NCI-H524 treated with DMSO at 0.1 percent for 48 hours (cell line): ENCODE measurements around the gene CALM3.
"Not testable (repeated sequence)": the region's sequence is repeated elsewhere in the genome, so short reads cannot be mapped to it uniquely, and the experiment has no call there.

Experiments used
- DNase-seq: peaks from one replicate; lab custom pipeline; 2025; lab: John Stamatoyannopoulos, UW

The CALM3 gene

DNA sequence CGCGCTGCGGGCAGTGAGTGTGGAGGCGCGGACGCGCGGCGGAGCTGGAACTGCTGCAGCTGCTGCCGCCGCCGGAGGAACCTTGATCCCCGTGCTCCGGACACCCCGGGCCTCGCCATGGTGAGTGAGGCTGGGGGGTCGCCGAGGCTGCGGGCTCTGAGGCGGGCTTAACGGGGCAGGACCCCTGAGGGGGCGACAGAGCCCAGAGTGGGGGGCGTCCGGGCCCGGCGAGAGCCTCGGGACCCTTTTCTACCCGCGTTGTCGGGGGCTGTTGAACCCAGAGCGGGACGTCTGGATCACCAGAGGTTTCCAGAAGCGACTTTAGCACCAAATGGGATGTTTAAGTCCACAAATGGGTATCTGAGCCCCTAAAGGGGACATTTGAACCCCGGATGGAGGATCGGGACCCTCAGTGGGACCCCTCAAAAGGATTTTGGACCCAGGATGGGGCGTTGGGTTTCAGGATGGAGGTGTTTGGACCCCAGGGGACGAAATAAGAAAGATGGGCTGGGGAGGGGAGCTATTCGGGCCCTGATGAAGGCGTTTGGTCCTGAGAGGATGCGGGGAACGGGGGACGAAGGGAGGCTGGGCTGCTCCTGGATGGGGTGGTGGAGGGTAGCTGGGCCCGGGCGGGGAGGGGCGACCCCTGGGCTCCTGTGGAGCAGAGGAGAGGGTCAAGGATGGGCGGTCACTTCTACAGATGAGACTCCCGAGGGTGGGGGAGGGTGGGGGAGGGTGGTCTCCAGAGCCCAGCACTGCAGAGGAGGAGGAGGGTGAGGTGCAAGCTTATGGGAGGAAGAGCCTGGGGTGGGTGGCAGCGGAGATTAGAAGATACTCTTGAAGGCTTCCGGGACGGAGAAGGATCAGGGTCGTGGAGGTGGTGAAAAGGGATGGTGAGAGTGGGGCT lies at the start of gene CALM3:
CALM3 (plus strand) TSS at position 13 of the 907 bp plus-strand sequence; CDS start at position 118, 105 bp downstream.
- DNase-seq: no peak

DNA sequence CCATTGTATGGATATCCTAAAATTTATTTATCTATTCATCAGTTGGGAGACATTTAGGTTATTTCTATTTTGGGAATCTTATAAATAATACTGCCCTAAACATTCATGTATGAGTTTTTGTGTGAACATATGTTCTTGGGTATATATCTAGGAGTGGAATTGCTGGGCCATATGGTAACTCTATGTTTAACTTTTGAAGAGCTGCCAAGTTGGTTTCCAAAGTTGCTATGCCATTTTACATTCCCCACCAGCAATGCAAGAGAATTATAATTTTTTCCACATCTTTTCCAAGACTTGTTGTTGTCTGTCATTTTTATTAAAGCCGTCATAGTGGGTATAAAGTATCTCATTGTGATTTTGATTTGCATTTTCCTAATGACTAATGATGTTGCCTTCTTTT lies 48.2 kb upstream of the CALM3 start:
- DNase-seq: no peak

DNA sequence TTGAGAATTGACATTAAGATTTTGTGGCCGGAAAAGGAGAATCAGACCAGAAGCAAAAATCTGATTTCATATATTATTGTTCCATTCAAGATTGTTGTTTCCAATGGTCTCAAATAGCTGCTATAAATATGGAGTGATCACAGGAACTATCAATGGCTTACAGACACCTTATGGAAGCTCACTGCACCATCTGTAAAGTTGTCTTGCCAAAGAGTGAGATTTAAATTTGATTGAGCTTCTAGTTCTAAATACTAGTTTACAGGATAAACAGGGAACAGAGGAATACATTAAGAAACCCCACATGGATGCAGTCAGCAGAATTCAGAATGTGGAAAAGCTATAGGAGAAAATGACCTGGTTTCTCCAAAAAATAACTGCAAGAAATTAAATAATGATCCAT lies 47.0 kb upstream of the CALM3 start:
- no peak for DNase-seq

DNA sequence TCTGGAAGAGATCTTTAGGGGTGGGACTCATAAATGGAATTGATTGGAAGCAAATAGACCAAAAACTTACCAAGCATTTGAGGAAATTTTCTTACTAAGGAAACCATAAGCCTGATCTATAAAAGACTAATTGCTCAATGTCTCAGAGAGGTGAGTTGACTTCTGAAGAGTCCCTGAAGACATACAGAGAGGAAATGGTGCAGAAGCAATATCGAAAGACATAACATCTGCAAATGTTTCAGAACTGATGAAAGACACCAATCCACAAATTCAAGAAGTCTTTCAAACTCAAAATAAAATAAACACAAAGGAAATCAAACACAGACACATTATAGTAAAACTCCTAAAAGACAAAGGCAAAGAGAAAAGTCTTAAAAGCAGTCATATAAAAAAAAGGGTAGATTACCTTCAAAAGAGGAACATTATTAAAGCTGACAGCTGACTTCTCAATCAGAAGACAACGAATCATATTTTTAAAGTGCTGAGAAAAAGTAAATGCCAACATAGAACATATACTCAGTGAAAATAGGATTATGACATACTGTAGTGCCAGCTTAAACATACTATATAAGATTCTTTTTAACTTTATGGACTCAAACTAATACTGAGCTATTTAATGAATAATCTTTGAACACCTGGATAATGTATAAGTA lies 45.4 kb upstream of the CALM3 start:
- DNase-seq: no peak

DNA sequence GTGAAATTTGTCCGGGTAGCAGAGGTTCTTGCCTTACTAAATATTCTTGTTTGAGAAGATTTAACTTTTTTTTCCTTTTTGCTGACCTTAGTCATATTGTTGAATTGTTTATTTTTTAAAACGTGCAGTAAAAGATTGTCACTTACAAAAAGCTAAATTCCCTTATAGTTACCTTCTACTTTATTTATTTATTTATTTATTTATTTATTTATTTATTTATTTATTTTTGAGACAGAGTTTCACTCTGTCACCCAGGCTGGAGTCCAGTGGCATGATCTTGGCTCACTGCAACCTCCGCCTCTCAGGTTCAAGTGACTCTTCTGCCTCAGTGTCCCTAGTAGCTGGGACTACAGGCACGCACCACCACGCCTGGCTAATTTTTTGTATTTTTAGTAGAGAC lies 44.7 kb upstream of the CALM3 start:
- not testable (repeated sequence) for DNase-seq

DNA sequence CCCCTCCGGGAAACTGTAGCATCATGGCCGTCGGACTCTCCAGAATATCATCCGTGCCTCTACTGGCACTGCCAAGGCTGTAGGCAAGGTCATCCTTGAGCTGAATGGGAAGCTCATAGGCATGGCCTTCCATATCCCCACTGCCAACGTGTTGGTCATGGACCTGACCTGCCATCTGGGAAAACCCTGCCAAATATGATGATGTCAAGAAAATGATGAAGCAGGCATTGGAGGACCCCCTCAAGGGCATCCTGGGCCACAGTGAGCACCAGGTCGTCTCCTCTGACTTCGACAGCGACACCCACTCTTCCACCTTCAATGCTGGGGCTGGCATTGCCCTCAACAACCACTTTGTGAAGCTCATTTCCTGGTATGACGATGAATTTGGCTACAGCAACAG lies 41.9 kb upstream of the CALM3 start:
- no peak for DNase-seq

DNA sequence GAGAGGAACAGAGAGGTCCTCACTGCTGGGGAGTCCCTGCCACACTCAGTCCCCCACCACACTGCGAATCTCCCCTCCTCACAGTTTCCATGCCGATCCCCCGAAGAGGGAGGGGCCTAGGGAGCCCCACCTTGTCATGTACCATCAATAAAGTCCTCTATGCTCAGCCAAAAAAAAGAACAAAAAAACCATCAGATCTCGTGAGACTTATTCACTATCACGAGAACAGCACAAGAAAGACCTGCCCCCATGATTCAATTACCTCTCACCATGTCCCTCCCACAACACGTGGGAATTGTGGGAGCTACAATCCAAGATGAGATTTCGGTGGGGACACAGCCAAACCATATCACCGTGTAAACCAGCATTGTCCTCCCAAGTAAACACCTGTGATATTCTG lies 41.5 kb upstream of the CALM3 start:
- DNase-seq: not testable (repeated sequence)

DNA sequence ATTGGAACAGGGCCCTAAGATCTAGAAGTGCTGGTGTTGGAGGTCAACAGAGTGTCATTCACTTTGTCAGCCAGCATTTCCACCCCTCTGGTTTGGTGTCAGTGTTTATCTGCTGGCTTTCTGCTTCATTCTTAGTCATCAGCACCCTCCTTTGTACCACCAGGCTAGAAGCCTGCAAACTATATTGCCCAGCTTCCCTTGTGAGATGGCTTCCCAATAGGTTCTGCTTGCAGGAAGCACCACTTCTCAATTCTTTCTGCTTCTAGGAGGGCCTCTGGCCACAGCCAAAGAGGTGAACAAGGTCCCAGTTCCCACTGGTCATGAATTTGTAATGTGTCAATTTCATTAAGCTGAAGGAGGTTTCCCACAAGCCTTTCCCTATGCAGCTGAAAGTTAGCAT lies 36.4 kb upstream of the CALM3 start:
- DNase-seq: no peak

DNA sequence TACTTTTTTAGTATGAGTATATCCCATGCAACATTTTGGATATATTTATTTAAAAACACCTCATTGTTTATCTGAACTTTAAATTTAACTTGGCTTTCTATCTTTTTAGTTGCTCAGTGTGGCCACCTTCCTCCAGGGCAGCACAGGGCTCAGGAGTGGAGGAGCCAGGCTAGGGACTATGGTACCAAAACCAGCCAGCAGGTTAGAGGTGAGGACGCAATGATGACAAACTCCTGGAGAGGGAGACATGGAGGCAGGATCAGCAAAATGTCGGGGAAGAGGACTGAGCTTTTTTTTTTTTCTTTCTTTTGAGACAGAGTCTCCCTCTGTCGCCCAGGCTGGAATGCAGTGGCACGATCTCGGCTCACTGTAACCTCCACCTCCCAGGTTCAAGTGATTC lies 29.6 kb upstream of the CALM3 start:
- DNase-seq: no peak

DNA sequence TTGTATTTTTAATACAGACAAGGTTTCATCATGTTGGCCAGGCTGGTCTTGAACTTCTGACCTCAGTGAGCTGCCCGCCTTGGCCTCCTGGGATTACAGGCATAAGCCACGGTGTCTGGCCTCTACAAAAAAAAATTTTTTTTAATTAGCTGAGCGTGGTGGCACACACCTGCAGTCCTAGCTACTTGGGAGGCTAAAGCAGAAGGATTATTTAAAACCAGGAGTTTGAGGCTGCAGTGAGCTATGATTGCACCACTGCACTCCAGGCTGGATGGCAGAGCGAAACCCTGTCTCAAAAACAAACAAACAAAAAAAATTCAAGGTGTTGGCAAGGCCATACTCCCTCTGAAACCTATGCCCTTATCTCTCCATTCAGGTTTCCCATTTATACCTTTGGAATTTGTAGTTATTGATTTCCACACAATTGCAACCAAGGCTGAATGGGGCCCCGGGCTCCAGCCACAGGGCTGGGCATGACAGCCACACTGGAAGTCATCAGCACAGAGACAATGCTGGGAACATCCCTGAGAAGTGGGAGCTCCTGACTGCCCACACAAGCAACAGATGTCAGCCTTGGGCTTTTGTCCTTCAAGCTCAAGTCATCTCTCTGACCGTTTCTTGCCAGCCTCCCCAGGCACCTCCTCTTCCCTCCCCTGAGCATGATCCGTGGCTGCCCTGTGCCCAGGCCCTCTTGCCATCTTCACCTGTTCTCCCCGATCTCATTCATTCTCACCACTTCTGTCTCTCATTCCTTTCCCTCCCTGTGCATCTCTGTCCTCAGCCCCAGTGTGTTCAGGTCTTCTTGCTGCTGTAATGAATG lies 27.2 kb upstream of the CALM3 start:
- no peak for DNase-seq

DNA sequence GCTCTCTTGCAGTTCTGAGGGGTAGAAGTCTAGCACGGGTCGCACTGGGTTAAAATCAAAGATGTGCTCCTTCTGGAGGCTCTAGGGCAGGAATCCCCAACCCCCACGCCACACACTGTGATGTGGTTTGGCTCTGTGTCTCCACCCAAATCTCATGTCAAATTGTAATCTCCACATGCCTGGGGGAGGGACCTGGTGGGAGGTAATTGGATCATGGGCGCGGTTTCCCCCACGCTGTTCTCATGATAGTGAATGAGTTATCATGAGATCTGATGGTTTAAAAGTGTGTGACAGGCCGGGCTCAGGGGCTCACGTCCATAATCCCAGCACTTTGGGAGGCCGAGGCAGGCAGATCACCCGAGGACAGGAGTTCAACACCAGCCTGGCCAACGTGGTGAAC lies 26.6 kb upstream of the CALM3 start:
- DNase-seq: no peak

DNA sequence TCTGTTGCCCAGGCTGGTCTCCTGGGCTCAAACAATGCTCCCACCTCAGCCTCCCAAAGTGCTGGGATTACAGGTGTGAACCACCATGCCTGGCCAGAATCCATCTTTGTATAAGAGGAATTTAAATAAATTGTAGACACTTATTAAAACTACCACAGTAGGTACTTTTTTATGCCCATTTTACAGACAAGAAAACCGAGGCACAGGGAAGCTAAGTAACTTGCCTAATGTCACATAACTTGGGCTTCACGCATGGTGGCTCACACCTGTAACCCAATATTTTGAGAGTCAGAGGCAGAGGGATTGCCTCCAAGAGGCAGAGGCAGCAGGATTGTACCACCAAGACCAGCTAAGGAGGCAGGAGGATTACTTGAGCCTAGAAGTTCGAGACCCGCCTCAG lies 22.7 kb upstream of the CALM3 start:
- no peak for DNase-seq

DNA sequence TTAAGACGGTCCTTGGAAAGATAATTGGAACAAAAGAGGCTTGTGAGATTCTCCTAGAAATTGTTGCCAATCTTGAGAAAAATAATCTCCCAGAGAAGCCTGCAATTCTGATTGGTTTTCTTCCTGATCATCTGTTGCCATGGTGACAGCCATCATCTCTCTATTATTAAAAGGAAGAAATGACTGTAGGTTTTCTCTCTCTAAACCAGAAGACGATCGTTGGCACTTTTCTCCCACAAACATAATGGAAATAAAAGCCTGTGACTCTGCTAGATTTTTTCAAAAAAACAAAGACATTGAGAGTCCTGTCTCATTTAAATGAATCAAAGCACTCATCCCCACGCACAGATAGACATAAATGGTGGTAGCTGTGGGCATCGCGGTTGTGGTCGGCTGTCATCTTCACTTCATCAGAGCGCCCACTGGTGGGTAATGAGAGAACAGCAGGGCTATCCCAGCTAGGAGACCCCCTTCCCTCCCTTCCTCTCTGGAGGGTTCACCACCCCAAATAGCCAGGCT lies 21.7 kb upstream of the CALM3 start:
- no peak for DNase-seq

DNA sequence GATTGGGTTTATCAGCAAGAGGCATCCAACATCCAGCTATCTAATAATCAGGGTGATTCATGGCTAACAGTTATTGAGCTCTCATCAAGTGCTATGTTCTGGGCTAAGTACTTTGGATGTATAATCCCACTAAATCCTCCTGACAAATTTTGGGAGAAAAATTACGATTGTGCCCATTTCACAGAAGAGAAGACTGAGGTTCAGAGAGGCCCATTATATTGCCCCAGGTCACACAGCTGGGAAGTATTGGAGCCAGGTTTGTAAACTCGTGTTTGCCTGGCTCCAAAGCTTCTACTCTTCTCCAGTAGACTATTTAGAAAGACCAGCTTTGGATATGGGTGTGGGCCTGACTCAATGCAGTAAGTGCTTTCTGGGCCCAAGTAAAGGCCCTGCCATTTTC lies 20.9 kb upstream of the CALM3 start:
- DNase-seq: no peak

DNA sequence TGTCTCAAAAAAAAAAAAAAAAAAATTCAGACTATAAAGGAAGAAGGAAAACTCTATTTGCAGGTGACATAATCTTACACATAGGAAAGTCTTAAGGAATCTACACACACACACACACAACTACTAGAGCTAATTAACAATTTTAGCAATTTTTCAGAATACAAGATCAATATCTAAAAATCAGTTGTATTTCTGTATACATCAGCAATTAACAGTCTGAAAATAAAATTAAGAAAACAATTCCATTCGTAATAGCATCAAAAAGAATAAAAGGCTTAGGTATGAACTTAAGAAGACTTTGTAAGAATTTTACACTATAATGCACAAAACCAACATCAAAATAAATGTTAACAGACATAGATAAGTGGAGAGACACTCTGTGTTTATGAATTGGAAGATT lies 15.6 kb upstream of the CALM3 start:
- DNase-seq: no peak

DNA sequence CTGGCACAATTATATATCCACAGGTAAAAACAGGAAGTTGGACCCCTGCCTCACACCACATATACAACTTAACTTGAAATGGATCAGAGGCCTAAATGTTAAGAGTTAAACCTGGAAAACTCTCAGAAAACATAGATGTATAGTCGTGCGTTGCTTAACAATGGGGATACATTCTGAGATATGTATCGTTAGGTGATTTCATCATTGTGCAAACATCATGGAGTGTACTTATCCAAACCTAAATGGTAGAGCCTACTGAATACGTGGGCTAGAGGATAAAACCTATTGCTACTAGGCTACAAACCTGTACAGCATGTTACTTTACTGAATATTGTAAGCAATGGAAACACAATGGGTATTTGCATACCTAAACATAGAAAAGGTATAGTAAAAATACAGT lies 14.8 kb upstream of the CALM3 start:
- DNase-seq: no peak

DNA sequence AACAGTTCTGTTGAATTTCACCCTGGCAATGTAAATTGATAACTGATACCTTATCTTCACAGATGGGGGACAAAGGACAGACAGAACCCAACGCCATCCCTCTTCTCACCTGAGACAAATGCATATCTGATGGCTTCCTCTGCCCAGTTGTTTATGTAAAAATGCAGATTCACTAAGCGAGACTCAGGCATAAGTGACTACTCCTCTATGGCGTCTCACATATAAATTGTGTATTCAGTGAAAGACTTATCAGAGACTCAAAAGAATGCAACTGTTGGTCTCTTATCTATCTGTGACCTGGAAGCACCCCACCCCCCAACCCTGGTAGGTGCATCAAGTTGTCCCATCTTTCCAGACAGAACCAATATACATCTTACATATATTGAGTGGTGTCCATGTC lies 13.3 kb upstream of the CALM3 start:
- DNase-seq: no peak

DNA sequence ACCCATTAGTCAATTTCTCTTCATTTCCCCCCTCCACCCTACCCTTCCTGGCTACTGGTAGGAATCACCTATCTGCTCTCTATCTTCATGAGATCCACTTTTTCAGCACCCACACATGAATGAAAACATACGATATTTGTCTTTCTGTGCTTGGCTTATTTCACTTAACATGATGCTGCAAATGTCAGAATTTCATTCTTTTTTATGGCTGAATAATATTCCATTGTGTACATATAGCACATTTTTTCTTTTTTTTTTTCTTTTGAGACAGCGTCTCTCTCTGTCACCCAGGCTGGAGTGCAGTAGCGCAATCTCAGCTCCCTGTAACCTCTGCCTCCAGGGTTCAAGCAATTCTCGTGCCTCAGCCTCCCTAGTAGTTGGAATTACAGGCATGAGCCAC lies 9.9 kb upstream of the CALM3 start:
- no peak for DNase-seq

DNA sequence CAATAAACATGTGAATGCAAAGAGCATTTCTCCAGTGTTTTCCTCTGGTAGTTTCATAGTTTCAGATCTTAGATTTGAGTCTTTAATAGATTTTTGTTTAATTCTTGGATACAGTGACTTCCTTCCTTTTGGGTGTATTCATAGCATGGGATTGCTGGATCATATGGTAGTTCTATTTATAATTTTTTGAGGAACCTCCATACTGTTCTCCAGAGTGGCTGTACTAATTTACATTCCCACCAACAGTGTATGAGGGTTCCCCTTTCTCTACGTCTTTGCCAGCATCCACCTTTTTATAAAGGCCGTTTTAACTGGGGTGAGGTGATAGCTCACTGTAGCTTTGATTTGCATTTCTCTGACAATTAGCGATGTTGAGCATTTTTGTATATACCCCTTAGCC lies 9.3 kb upstream of the CALM3 start:
- no peak for DNase-seq

DNA sequence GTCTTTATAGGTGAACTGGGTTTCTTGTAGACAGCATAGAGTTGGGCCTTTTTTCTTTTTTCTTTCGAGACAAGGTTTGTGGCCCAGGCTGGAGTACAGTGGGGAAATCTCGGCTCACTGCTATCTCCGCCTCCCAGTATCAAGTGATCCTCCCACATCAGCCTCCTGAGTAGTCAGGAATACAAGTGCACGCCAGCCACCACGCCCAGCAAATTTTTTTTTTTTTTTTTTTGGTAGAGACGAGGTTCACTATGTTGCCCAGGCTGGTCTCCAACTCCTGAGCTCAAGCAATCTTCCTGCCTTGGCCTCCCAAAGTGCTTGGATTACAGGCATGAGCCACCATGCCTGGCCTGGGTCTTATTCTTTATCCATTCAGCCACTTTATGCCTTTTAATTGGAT lies 5.1 kb upstream of the CALM3 start:
- no peak for DNase-seq

DNA sequence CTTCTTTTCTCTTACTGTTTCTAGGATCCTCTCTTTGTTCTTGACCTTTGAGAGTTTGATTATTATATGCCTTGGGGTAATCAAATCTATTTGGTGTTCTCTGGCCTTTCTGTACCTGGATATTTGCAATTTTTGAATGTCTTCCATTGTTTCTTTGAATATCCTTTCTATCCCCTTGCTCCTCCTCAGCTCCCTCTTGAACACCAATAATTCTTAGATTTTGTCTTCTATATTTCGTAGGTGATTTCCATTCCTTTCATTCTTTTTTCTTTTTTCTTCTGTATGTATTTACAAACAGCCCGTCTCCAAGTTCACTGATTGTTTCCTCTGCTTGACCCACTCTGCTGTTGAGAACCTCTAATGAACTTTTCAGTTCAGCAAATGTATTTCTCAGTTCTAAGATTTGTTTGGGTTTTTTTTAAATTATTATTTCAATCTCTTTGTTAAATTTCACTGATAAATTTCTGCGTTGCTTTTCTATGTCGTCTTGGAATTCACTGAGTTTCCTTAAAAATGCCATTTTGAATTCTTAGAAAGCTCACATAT lies 2.7 kb upstream of the CALM3 start:
- DNase-seq: no peak

DNA sequence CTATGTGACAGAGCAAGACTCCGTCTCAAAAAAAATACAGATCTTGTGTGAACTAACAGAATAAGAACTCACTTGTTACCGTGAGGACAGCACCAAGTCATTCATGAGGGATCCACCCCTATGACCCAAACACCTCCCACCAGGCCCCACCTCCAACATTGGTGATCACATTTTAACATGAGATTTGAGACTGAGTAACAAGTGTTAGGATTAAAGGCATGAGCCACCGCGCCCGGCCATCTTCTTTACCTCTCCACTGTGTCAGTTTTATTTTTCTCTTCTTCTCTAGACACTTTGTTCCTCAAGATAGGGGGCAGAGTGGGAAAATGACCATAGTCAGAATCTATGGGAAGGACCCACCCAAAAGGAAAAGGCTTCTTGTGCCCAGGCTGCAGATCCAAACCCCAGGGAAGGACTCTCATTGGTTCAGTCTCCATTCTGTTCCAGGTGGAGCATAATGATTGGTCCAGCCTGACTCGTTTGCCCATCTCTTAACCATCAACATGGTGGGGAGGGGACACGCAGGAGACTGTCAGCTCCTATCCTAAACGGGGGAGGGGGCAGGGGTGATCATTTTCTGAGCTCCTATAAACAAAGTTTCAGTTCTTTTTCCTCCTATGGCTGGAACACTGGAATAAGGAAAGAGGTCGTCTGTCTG lies 1.3 kb upstream of the CALM3 start:
- no peak for DNase-seq
